Cardiac septum (tissue), 1 donor: ENCODE measurements around the gene CTAG1B. TPM values are rescaled to one million over a fixed set of nuclear protein-coding genes. Genes with fewer than 3 reads are reported as not detected.
"Not testable (repeated sequence)": the region's sequence is repeated elsewhere in the genome, so short reads cannot be mapped to it uniquely, and the experiment has no call there.

Source experiments
- DNase-seq: peaks from one replicate; pipeline ENCODE4 v3.0.0-alpha.2; 2020; ENCODE audit warnings: low spot score
- intact Hi-C: fragments of 100-400 bp; cut with DNase I; formaldehyde crosslinking; loops from one replicate; pipeline ENCODE4 v1.14.0; 2022
- long read RNA-seq: library from polyadenylated mRNA; unstranded; transcript quantifications from one replicate; pipeline ENCODE4 v2.0.0, GENCODE V29; 2021
- total RNA-seq: library from RNA; stranded (reverse); fragmentation: NEBNext Ultra II Directional; extraction: Animal tissue kit (Norgen Biotek cat#: 25700); gene quantifications from one replicate; pipeline ENCODE4 v1.2.1, GENCODE V29; 2021
- donor health status: DM: no; HTN: no; CAD: no.

The CTAG1B gene
- not detected for total RNA-seq
- long read RNA-seq, result 0 reads

DNA sequence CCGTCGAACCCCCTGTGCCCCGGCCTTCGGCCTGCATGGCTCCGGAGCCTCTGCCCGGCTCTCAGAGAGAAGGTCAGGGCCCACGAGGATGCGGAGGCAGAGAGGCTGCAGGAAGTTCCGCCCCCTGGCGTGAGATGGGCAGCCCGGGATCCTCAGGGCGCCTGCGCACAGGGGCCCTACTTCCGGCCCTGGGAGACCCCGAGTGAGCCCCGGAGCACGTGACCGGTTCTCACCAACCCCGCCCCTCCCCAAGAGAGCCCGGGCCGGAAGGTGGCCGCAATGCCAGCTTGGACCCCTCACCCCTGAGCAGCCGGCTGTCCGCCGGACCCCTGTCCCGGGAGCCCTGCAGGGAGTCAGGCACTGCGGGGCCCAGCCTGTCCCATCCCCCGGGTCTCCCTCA is at the start of gene CTAG1B:
Gene CTAG1B, minus strand, starts transcription at position 101 of the 400 bp plus-strand sequence. Its CDS starts 64 bp downstream, at position 37.
- intact Hi-C loops, DNase-seq: not testable (repeated sequence)

DNA sequence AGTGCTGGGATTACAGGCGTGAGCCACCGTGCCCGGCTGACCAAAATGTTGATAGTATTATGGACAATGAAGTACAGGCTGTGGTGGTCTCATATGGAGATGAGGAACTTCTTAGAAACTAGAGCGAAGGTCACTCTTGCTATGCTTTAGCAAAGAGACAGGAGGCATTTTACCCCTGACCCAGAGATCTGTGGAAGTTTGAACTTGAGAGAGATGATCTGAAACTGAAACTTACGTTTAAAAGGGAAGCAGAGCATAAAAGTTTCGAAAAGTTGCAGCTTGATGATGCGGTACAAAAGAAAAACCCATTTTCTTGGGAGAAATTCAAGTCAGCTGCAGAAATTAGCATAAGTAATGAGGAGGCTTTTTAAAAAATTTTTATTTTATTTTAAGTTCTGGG is 42.8 kb upstream of the CTAG1B start:
- no peak for DNase-seq
- intact Hi-C loops, result no loop called here

DNA sequence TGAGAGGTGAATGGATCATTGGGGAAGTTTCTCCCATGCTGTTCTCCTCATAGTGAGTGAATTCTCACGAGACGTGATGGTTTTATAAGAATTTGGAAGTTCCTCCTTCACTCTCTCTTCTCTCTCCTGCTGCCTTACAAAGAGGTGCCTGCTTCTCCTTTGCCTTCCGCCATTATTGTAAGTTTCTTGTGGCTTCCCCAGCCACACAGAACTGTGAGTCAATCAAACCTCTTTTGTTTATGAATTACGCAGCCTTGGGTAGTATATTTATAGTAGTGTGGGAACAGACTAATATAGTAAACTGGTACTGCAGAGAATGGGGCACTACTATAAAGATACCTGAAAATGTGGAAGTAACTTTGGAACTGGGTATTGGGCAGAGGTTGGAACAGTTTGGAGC is 42.1 kb upstream of the CTAG1B start:
- intact Hi-C loops, result no loop called here
- no peak for DNase-seq

- intact Hi-C loops, result no loop called here
- no peak for DNase-seq
These were observed 41.5 kb upstream of the CTAG1B start for GRCh38 chrX:154660541-154660940.

DNA sequence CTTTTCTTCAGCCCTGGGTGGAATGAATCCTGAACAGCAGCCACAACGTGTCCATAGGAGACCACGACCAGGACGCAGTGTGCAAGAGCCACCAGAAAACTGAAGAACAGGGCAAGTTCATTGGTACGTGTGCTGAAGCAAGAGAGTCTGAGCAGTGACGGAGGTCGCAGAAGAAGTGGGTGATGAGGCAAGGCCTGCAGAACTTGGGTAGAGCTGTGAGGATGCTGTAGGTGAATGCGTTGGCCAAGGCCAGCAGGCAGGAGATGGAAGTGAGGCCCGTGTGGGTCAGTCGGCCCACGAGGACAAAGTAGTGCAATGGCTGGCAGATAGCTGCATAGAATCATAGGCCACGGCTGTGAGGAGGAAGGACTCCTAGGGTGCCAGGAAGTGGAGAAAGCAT is 39.9 kb upstream of the CTAG1B start:
- intact Hi-C loops, result no loop called here
- DNase-seq, result no peak

DNA sequence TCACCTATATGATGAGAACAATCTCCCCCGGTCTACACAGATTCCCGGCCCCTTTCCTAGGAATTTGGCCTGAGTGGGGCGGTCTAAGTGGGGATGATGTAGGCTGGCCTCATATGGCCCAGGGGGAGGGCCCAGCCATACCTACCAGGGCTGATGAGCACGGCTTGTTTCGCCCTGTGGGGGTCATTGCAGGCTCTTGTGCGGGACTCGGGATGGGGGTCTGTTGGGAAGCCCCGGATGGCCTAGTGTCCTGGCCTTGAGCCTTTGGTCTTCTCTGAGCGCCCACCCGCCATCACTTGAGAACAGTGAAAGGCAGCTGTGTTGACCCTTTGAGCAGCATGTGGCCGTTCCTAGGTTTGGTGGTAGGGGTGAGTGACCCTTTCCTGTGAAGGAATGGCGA is 39.1 kb upstream of the CTAG1B start:
- DNase-seq, result no peak
- intact Hi-C loops, result no loop called here

GRCh38 chrX:154657226-154657805 is 38.2 kb upstream of the CTAG1B start:
- intact Hi-C loops, result no loop called here
- no peak for DNase-seq

DNA sequence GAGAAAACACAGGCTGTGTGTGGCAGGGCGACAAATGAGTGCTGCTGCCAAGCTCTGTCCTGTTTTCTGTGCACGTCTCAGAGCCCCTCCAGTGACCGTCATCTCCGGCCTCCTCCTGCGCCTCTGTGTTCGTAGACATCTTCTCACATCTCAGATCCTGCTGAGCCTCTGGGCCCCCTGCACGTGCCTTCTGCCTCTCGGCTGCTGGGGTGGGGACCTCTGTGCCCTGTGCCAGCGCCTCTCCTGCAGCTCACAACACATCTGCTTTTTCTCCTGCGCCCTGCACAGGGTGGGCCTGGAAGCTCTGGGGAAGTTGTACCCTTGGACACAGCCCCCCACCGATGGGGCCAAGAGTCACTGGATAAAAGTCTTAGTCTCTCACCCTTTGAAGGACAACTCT is 36.7 kb upstream of the CTAG1B start:
- intact Hi-C loops, result no loop called here
- no peak for DNase-seq

DNA sequence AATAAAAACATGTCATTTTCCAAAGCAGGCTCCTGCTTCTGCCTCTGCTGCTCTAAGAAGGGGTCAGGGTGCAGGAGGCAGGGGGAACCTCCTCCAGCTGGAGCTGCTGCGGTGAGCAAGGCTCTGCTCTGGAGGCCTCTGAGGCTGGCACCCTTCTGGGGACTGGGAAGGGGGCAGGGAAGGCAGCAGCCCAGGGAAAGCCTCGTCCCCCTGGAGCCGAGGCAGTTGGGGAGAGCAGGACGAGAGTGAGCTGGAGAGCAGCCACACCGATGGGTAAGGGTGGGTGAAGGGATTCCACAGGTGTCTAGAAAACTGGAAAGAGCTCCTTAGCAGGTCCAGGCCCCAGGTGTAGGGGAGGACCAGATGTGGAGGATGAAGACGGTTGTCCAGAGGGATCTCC is 36.3 kb upstream of the CTAG1B start:
- no peak for DNase-seq
- intact Hi-C loops, result no loop called here

GRCh38 chrX:154654925-154655324 is 35.8 kb upstream of the CTAG1B start:
- intact Hi-C loops, result no loop called here
- no peak for DNase-seq

GRCh38 chrX:154654372-154654771 is 35.3 kb upstream of the CTAG1B start:
- DNase-seq, result no peak
- intact Hi-C loops, result no loop called here

GRCh38 chrX:154653413-154653812 is 34.3 kb upstream of the CTAG1B start, which contains the start of gene CTAG2:
Gene CTAG2 (minus strand): TSS chrX:154653579. CDS start chrX:154653515, 64 bp downstream.
- intact Hi-C loops, DNase-seq: not testable (repeated sequence)

GRCh38 chrX:154653048-154653401 is 33.9 kb upstream of the CTAG1B start:
- intact Hi-C loops, result no loop called here
- no peak for DNase-seq

- no peak for DNase-seq
- intact Hi-C loops, result no loop called here
These were observed 33.4 kb upstream of the CTAG1B start for GRCh38 chrX:154652311-154653047.

DNA sequence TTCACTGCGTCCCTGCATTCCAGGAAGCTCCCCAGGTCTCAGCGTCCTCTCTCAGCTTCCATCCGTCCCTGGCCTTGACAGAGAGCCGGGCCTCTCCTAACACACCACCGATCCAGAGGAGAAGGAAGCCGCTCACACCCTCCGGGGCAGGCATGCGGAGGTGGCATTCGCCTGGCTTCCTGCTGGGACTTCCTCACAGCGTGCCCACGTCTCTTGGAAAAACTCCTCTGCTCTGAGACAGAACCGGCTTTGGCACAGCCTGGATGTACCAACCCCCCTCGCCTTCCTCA is 31.1 kb upstream of the CTAG1B start:
- no peak for DNase-seq

DNA sequence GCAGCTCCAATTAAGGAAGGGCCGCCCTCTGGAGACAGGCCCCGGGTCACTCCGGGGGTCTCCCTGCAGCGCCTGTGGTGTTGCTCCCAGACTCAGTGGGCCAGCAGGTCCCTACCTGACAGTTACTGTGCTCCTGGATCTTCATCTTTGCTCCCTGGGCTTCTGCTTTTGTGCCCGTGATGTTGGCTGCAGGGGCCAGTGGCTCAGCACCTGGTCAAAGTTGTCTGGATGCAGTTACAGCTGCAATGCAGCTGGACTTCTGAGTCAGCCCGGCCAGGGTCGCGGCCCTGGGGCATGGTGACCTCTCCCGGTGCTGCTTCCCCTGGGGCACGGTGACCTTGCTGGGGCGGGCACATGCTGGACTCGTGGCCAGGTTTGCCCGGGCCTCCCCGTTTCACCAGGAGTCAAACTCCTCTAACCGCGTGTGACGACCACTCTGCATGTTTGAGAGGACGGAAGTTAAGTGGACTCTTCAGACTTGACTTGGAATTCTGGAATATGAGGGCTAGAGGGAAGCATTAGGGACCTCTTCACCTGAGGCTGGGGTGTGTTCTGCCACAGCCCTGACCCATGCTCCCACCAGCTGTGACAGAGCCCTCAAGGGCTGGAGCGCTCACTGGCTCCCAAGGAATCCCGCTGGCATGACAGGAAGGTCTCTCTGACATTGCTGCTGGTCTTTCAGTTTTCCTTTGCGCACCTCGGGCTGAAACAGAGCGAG is 30.6 kb upstream of the CTAG1B start:
- intact Hi-C loops, result no loop called here
- no peak for DNase-seq

More for the DNA sequence above, 31.1 kb upstream of the CTAG1B start:
- intact Hi-C loops, result no loop called here

GRCh38 chrX:154648931-154649330 is 29.8 kb upstream of the CTAG1B start:
- DNase-seq, result no peak
- intact Hi-C loops, result no loop called here

GRCh38 chrX:154645745-154646378 is 26.8 kb upstream of the CTAG1B start:
- DNase-seq, intact Hi-C loops: not testable (repeated sequence)

DNA sequence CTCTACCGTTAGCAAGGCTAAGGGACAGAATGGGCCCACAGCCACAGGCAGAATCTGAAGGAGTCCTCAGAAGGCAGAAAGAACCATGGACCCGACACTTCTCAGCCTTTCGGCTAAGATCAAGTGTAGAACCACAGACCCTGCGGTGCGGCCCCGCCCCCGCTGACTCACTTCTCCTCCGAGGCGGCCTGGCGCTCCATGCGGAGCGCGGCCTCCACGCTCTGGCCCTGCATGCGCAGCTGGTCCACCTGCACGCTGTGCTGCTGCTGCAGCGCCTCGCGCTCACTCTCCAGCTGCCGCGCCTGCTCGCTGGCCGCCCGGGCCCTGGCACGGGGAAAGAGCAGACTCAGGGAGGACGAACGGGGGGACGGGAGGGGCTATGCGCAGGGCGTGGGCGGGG is 24.6 kb upstream of the CTAG1B start:
- DNase-seq, intact Hi-C loops: not testable (repeated sequence)

GRCh38 chrX:154641740-154642139 is 22.7 kb upstream of the CTAG1B start:
- DNase-seq, intact Hi-C loops: not testable (repeated sequence)
